NK-92 treated with Interleukin-12 subunit alpha and Interleukin-12 subunit beta, amount 100 ng/mL, for 24 hours (cell line): ENCODE measurements around the gene MS4A13.
"Not testable (repeated sequence)": the region's sequence is repeated elsewhere in the genome, so short reads cannot be mapped to it uniquely, and the experiment has no call there.

Experiments used
- DNase-seq: peaks from one replicate; lab custom pipeline; 2025; lab: John Stamatoyannopoulos, UW

The MS4A13 gene, protein sequence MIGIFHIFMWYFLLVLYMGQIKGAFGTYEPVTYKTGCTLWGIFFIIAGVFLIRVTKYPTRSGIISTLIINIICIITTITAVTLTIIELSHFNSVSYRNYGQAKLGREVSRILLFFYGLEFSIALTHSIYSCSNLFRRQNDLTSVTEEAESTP

GRCh38 chr11:60515144-60515855 is at the start of gene MS4A13:
MS4A13 (plus strand) TSS chr11:60515392; CDS start chr11:60518084, 2,692 bp downstream.
- DNase-seq, result no peak

GRCh38 chr11:60468829-60469228 is 46.4 kb upstream of the MS4A13 start:
- DNase-seq, result no peak

DNA sequence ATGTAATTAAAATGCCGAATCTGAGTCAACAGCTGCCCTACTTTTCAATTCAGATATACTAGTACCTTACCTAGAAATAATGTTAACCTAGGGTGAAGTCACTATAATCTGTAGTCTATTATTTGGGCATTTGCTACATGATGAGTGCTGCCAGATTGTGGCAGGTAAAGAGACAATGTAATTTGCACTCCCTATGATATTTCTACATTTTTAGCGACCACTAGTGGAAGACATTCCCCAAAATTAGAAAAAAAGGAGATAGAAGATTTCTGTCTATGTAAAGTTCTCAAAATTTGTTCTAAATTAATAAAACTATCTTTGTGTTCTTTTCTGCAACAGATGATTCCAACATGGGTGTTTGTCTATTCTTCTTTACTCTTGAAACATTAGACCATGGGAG is 45.5 kb upstream of the MS4A13 start:
- DNase-seq, result no peak

GRCh38 chr11:60477035-60477445 is 38.2 kb upstream of the MS4A13 start:
- DNase-seq, result no peak

DNA sequence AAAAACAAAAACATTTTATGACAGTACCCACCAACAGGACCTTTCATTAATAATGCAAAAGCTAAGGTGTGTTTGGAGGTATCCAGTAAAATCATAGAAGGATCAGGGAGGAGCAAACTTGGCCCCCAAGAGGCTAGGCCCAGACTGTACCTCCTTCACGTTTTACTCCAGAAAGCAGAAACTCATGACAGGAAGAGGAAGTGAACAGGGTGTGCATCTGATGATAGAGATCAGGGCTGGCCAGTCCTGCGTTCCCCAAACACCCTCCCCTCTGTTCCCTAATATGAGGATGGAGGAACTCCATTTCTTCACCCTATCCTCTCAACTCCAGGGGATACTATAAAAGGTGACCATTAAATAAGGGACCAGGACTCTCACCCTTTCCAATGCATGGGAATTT is 32.8 kb upstream of the MS4A13 start:
- DNase-seq, result no peak

- DNase-seq, result no peak
Measured at GRCh38 chr11:60485987-60486386, 29.2 kb upstream of the MS4A13 start.

DNA sequence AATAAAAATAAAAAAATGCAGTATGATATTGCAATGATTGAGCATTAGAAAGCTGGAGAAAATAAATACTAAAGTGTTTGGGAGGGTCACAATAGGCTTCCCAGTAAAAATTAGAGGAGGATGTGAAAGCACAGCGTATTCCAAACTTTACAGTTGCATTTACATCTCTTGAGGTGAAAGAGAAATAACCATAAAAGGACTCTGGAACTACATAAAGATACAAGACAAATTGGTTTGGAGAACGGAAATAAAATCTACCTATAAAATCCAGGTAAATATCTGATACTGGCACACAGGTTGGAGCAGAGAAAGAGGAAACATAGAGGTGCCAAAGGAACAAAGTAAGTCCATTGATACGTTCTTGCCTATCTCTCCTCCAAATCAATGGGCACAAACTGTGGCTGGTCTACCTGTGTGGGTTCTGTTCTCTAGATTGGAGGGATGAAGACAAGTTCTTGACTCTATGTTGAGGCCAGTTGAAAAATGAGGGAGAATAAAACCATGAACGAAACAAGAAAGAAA is 22.6 kb upstream of the MS4A13 start, which contains the start of gene MS4A12:
Gene MS4A12 (plus strand): TSS at position 291 of the 522 bp plus-strand sequence. CDS start 4,541 bp downstream, outside the sequence.
- no peak for DNase-seq

GRCh38 chr11:60493454-60493853 is 21.7 kb upstream of the MS4A13 start:
- no peak for DNase-seq

- no peak for DNase-seq
Measured at GRCh38 chr11:60498399-60498798, 16.8 kb upstream of the MS4A13 start.

- no peak for DNase-seq
Measured at GRCh38 chr11:60498853-60499252, 16.3 kb upstream of the MS4A13 start.

- no peak for DNase-seq
Measured at GRCh38 chr11:60500276-60500910, 14.8 kb upstream of the MS4A13 start.

- no peak for DNase-seq
Measured at GRCh38 chr11:60502221-60502775, 12.9 kb upstream of the MS4A13 start.

DNA sequence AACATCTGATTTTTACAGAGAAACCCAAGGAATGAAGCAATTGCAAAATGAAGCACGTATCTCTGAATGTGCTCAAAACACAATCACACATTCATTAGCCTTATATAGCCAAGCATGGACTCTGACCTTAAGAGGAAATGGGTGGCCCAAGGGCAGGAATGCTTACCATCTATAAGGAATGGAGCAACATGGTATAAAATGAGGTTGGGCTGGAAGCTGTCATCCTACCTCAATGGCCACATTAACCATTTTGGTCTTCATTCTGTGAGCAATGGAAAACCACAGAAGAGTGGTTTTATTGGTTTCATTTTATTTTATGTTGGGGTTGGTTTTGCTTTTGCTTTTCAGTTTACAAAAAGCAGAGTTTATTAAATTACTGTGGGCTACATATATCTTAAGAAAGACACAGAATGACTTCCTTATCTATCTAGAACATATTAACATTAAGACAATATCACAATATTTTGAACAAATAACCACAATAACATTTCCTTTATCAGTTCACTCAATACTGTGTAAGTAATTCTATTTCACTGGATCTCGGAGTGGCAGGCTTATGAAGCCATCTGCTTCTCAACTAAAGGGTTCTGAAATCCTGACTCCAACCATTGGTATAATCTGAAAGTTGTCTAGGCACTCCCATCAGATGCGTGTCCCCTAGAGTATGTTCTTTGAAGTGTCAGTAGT is 10.8 kb upstream of the MS4A13 start:
- no peak for DNase-seq

DNA sequence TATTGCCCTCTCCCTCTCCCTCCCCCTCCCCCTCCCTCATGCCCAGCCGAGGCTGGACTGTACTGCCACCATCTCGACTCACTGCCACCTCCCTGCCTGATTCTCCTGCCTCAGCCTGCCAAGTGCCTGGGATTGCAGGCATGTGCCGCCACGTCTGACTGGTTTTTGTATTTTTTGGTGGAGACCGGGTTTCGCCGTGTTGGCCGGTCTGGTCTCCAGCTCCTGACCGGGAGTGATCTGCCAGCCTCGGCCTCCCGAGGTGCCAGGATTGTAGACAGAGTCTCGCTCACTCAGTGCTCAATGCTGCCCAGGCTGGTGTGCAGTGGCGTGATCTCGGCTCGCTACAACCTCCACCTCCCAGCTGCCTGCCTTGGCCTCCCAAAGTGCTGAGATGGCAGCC is 5.6 kb upstream of the MS4A13 start:
- DNase-seq, result not testable (repeated sequence)

- not testable (repeated sequence) for DNase-seq
Measured at GRCh38 chr11:60510209-60510608, 5.0 kb upstream of the MS4A13 start.

GRCh38 chr11:60511393-60511792 is 3.8 kb upstream of the MS4A13 start:
- DNase-seq, result no peak

GRCh38 chr11:60512651-60513225 is 2.5 kb upstream of the MS4A13 start:
- no peak for DNase-seq

DNA sequence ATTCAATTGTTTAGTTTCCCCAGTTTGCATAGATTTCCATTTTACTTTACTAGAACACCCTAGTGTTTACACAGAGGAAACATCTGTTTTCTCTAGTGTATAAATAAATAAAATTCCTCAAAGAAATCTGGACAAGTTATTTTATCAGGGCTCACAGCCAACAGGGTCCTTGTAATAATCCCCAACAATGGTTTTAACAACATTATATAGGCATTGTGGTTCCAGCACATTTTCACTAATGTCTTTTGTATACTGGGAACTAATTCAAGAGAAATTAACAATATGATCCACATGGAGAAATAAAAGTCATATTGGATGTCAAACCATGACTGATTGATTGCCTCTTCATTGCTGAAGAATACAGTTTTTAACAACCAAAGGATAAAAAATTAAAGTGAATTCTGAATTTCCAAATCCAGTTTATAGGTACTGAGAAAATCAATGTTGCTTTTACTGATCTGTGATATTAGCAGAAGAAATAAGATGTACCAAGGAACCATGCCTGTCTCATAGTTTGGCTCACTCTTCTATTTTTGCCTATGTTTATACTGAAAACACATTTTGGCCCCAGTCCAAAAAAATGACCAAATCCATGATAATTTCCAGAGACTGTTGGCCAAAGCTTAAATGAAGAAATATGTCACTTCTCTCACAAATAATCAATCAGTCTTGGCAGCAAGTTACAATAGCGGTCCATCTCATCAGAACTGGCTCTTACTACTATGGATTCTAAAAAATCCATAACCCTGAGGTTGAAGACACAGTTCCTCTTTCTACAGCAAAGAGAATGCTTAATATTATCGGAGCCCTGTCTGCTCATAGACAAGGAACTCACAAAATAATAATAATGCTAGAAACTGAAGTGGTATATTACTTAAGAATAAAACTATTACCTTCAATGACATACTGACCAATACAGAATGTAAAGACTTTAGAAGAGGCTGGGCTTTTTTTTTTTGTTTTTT is 1.4 kb upstream of the MS4A13 start:
- DNase-seq, result no peak

DNA sequence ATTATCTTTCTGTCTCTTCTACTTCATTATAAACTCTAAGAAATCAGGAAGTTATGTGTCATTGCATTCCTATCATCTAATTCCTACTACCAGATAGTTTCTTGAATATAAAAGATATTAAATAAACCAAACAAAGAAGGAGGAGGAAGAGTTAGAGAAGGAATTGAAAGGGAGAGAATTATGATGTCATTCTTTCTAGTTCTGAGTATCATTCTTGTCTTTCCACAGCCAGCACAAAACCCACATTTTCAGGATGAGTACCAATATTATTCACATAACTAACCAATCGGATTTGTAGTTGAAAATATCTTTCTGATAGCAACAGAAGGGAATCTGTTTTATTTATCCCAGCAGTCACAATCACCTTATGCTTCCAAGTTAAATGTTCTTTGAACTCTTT is 13.3 kb downstream of the MS4A13 start:
- no peak for DNase-seq

GRCh38 chr11:60528934-60529333 is 13.7 kb downstream of the MS4A13 start:
- no peak for DNase-seq
